GM23248 (cell line): Measurements from ENCODE around the gene HOXB2. TPM values are rescaled to one million over a fixed set of nuclear protein-coding genes. Genes with fewer than 3 reads are reported as not detected.
A peak's percentile ranks its signal among the peaks of the same experiment; 100 is the strongest.

Source experiments
- DNase-seq: peaks from one replicate; pipeline ENCODE4 v3.0.0-alpha.2; 2015
- H2AFZ ChIP-seq: fragments of 200-600 bp; sonication (generic); 2 replicates; pipeline ENCODE4 v1.6.1; 2016; ENCODE audit warnings: antibody characterized with exemption
- H3F3A ChIP-seq: fragments of 200-600 bp; sonication (generic); 2 replicates; pipeline ENCODE4 v1.6.1; 2016; ENCODE audit warnings: mild to moderate bottlenecking, antibody characterized with exemption, mixed run types; ENCODE audit not compliant: insufficient read depth
- H3K27ac ChIP-seq: fragments of 200-600 bp; sonication (generic); 2 replicates; pipeline ENCODE4 v1.5.1; 2016; ENCODE audit warnings: mild to moderate bottlenecking
- H3K27me3 ChIP-seq: fragments of 200-600 bp; sonication (generic); replicated peaks from 2 replicates; pipeline ENCODE4 v1.6.1; 2016; ENCODE audit warnings: mild to moderate bottlenecking; ENCODE audit not compliant: insufficient read depth
- H3K36me3 ChIP-seq: fragments of 200-600 bp; sonication (generic); 2 replicates; pipeline ENCODE4 v1.6.1; 2016; ENCODE audit warnings: low read depth, mild to moderate bottlenecking
- H3K4me1 ChIP-seq: fragments of 200-600 bp; sonication (generic); 2 replicates; pipeline ENCODE4 v1.6.1; 2016; ENCODE audit warnings: mild to moderate bottlenecking; ENCODE audit not compliant: insufficient read depth
- H3K4me2 ChIP-seq: fragments of 200-600 bp; sonication (generic); one replicate; pipeline ENCODE4 v1.6.1; 2016; ENCODE audit warnings: mild to moderate bottlenecking; ENCODE audit not compliant: unreplicated experiment
- H3K4me3 ChIP-seq: fragments of 200-600 bp; sonication (generic); 2 replicates; pipeline ENCODE4 v1.5.1; 2016; ENCODE audit warnings: mild to moderate bottlenecking
- H3K79me2 ChIP-seq: fragments of 200-600 bp; sonication (generic); 2 replicates; pipeline ENCODE4 v1.6.1; 2016; ENCODE audit warnings: mild to moderate bottlenecking; ENCODE audit not compliant: insufficient read depth
- H3K9ac ChIP-seq: fragments of 200-600 bp; sonication (generic); 2 replicates; pipeline ENCODE4 v1.6.1; 2016; ENCODE audit warnings: mild to moderate bottlenecking
- H3K9me2 ChIP-seq: fragments of 200-600 bp; sonication (generic); 2 replicates; pipeline ENCODE4 v1.6.1; 2016; ENCODE audit warnings: mixed run types, mild to moderate bottlenecking, moderate library complexity; ENCODE audit not compliant: insufficient read depth
- H3K9me3 ChIP-seq: fragments of 200-600 bp; sonication (generic); one replicate; pipeline ENCODE4 v1.6.1; 2017; ENCODE audit warnings: low read depth
- H4K20me1 ChIP-seq: fragments of 200-600 bp; sonication (generic); 2 replicates; pipeline ENCODE4 v1.6.0; 2016; ENCODE audit not compliant: insufficient read depth
- EZH2 ChIP-seq: fragments of 200-600 bp; sonication (generic); IDR thresholded peaks from 2 replicates; pipeline ENCODE4 v1.6.1; 2018; ENCODE audit warnings: antibody characterized with exemption, mild to moderate bottlenecking; ENCODE audit not compliant: insufficient read depth, poor library complexity, severe bottlenecking
- EZH2phosphoT487 ChIP-seq: fragments of 200-600 bp; sonication (generic); IDR thresholded peaks from 2 replicates; pipeline ENCODE4 v1.6.1; 2018; ENCODE audit warnings: antibody characterized with exemption, moderate library complexity, mild to moderate bottlenecking, low read depth; ENCODE audit not compliant: insufficient read depth
- WGBS, 2 experiments: methylation state at CpG; one replicate each; pipeline ENCODE4 v1.1.6; 2015 to 2017; ENCODE audit warnings: low lambda C conversion rate in 2 of 2, low coverage in 1 of 2; ENCODE audit errors: missing lambda C conversion rate in 2 of 2; 5-methylcytosine and 5-hydroxymethylcytosine counted together
- in situ Hi-C: fragments of 300-500 bp; cut with MboI; formaldehyde crosslinking; loops from 2 replicates; pipeline ENCODE4 v1.15.0; 2020
- polyA plus RNA-seq: library from polyadenylated mRNA; unstranded; fragments of >200 nt; fragmentation: Nextera tagmentation; extraction: Ambion mirVana; gene quantifications from 2 replicates; pipeline ENCODE4 v1.2.1, GENCODE V29; 2016
- total RNA-seq: library from RNA; depleted of rRNA; stranded (reverse); fragments of >200 nt; shearing (Covaris generic); gene quantifications from 2 replicates; pipeline ENCODE4 v1.2.3, GENCODE V29; 2014

The HOXB2 gene
- total and polyA plus RNA-seq, 2 experiments from 2014 or later: 12.1 to 25.3 TPM

DNA sequence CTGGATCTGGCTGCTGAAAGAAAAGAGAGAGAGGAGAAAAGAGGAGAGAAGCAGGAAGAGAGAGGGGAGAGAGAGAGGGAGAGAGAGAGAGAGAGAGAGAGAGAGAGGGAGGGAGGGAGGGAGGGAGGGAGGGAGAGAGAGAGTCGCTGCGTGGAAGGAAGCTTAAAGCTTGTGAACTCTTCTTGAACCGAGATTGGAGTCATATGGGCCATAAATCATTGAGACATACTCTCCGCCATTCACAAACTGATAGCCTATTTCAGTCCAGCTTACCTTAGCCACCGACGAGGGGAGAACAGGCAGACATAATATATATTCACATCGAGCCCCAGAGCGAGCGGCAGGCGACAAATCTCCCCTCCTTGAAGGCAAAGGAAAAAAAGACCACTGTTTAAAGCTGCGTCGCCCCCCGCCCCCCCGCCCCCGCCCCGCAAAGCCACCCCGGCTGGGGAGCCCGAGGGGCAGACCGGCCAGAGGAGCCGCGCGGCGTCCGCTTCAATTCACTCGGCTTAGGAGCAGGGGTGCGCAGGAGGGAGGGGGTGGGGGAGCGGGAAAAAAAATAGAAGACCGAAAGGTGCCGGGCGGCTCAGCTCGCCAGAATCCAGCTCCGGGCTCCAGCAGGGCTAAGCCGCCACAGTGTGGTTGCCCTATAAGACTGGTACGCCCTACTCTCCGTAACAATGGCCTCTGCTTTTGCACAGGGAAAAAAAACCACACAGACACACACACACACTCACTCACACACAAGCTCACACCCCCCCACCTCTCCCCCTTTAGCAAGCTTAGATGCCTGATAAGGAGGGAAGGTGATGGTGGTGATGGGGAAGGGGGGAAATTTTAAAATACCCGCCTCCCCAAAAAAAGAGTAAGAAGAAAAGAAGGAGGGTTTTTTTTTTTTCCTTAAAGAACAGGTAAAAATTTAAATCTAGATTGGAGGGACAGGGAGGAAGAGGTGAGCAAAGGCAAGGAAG lies 10.6 kb upstream of the HOXB2 start:
- Histone ChIP-seq H3K27me3 (no peaks in the 10 kb centered on the region), H3K4me3 (peak overlapping the region; percentile 46), H2AFZ (peak overlapping the region; percentile 59), H3K4me2 (peak overlapping the region; percentile 68), H3K36me3 (no peaks in the 10 kb centered on the region), H3K79me2 (peaks cover 53% of the 10 kb centered on the region), H3K9me2 (no peaks in the 10 kb centered on the region), H4K20me1 (no peaks in the 10 kb centered on the region), H3F3A (peaks cover 17% of the 10 kb centered on the region), H3K9me3 (no peaks in the 10 kb centered on the region), H3K27ac (peak overlapping the region; percentile 39; the same call in 1 of the 2 replicates), H3K4me1 (peaks cover 22% of the 10 kb centered on the region), H3K9ac (peak overlapping the region; percentile 70)
- DNase-seq: peak; percentile 77
- in situ Hi-C loops: no loop called here
- 20 to 21% methylated on average over 10 to 36 of the region's 36 CpGs for WGBS, 2 experiments
- no peak for TF ChIP-seq EZH2phosphoT487
- TF ChIP-seq EZH2: no peak

DNA sequence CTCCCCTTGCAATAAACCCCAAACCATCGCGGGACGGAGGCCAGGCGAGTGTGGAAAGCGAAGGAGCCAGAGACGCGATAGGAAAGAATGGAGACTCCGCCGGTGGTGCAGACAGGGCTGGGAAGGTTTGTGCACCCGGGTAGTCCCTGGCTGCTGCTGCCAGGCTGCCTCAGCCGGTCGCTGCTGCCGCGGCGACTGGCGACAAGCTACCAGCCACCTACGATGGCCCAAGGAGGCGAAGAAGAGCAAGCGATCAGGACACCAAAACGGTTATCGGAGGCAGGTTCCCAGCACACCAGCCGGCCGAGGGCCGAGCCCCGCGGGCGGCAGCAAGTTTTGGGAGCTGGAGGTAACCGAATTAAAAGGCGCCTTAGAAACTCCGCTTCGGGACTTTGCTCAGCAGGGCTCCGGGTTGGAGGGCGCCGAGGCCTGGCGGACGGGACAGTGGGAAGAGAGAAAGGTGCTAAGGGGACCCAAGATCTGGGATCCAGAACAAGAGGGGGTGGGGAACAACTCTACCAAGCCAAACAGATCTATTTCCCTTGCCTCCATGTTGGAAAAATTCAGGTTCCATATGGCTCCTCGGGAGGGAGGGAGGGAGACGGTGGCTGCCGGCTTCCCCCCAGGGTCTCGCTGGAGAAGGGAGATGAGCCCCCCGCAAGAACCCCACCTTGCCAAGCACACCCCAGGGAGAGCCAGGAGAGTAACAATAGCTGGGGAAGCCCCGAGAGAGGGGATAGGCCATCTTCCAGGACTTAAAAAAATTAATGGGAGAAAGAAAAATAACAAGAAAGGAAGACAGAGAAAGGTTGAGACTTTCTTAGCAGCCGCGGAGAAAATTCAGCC lies 9.7 kb upstream of the HOXB2 start:
- no peaks in the 10 kb centered on the region for H3K9me2 ChIP-seq
- in situ Hi-C loops: no loop called here
- H4K20me1 ChIP-seq: no peaks in the 10 kb centered on the region
- peaks cover 22% of the 10 kb centered on the region for H3K4me1 ChIP-seq
- 78 to 84% methylated on average over 40 to 44 of the region's 44 CpGs for WGBS, 2 experiments
- H3K4me3 ChIP-seq: peak overlapping the region; percentile 46
- peaks cover 17% of the 10 kb centered on the region for H3F3A ChIP-seq
- no peaks in the 10 kb centered on the region for H3K27me3 ChIP-seq
- no peak for DNase-seq
- H3K9ac ChIP-seq: peak overlapping the region; percentile 70
- TF ChIP-seq EZH2phosphoT487 (no peak), EZH2 (no peak)
- peak overlapping the region; percentile 68 for H3K4me2 ChIP-seq
- H3K27ac ChIP-seq: peak overlapping the region; percentile 39; the same call in 1 of the 2 replicates
- no peaks in the 10 kb centered on the region; the same call in 1 of the 2 replicates for H3K36me3 ChIP-seq
- H3K9me3 ChIP-seq: no peaks in the 10 kb centered on the region
- peak overlapping the region; percentile 59 for H2AFZ ChIP-seq
- H3K79me2 ChIP-seq: peaks cover 46% of the 10 kb centered on the region

DNA sequence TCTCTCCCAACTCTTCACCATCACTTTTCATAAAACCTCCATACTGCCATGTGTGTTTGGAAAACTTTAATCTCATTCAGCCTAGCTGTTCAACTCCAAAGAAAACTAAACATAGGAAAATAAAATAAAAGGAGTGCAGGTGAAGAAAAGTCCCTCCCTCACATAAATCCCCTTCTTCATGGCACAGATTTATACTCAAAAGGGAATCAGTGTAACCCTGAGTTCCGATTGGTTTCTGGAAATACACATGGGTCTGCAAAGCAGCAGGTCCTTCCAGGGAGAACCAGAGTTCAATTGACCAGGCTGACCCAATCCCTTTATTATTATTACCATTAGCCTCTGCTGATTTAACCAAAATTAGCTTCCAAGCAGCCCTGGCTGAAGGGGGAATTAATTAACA lies 8.9 kb upstream of the HOXB2 start:
- WGBS, 2 experiments: 61 to 71% methylated on average over 1 of the region's 1 CpG
- no peak overlapping the region for H3K4me2 ChIP-seq

DNA sequence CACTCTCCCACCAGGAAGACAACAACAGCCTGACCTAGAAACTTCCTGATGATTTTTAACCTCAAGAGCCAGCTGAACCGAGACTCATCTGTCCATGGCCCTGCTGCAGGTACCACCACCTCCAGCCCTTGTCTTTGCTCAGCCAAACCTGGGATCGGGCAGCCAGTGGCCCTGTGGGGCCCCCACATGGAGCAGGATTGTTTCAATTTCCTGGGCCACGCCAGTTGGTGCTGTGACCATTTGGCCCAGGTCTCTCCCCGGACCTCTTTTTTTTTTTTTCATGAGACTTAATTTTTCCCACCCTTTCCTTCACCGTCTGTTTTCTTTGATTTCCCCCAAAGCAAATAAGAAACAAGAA lies 8.3 kb upstream of the HOXB2 start:
- Histone ChIP-seq H3K27me3 (no peaks in the 10 kb centered on the region), H3K4me2 (no peak overlapping the region), H3K9me3 (no peaks in the 10 kb centered on the region), H3F3A (peaks cover 27% of the 10 kb centered on the region), H3K4me3 (no peak overlapping the region), H3K9ac (no peak overlapping the region), H3K9me2 (no peaks in the 10 kb centered on the region), H3K36me3 (no peaks in the 10 kb centered on the region; the same call in 1 of the 2 replicates), H4K20me1 (no peaks in the 10 kb centered on the region), H3K79me2 (peaks cover 38% of the 10 kb centered on the region), H3K4me1 (peaks cover 27% of the 10 kb centered on the region), H2AFZ (no peak overlapping the region), H3K27ac (no peak overlapping the region)
- WGBS, 2 experiments: 63 to 80% methylated on average over 5 of the region's 5 CpGs
- TF ChIP-seq EZH2 (no peak), EZH2phosphoT487 (no peak)
- in situ Hi-C loops: no loop called here
- DNase-seq: no peak

More for the DNA sequence above, 8.9 kb upstream of the HOXB2 start:
- Histone ChIP-seq H3K9ac (no peak overlapping the region; the same call in 1 of the 2 replicates), H3K4me1 (peaks cover 22% of the 10 kb centered on the region), H3K79me2 (peaks cover 39% of the 10 kb centered on the region), H4K20me1 (no peaks in the 10 kb centered on the region), H3K27ac (no peak overlapping the region), H2AFZ (no peak overlapping the region), H3K9me3 (no peaks in the 10 kb centered on the region), H3K9me2 (no peaks in the 10 kb centered on the region), H3F3A (peaks cover 22% of the 10 kb centered on the region), H3K36me3 (no peaks in the 10 kb centered on the region; the same call in 1 of the 2 replicates), H3K4me3 (no peak overlapping the region), H3K27me3 (no peaks in the 10 kb centered on the region)
- DNase-seq: no peak
- in situ Hi-C loops: no loop called here
- TF ChIP-seq EZH2phosphoT487 (no peak), EZH2 (no peak)
